K562 (cell line): ENCODE measurements around the gene CLASP2. TPM values are rescaled to one million over a fixed set of nuclear protein-coding genes. Genes with fewer than 3 reads are reported as not detected.

Experiments
- ATAC-seq: fragments of 200-7000 bp; cut with Tn5 transposase; 3 replicates; pipeline ENCODE4 v1.9.1; 2020; ENCODE audit warnings: moderate library complexity
- BruUV-seq: library from RNA; stranded (reverse); fragments of 400-500 nt; replicated peaks from 2 replicates; lab custom pipeline; 2021; lab: Mats Ljungman, UMichigan
- CTCF ChIA-PET: fragments of 300-600 bp; formaldehyde crosslinking; extraction: SDS; loops from one replicate; lab custom pipeline; 2021; ENCODE audit warnings: low intra/inter-chr PET ratio; lab: Yijun Ruan, JAX
- POLR2A ChIA-PET: fragments of 300-600, 350-650 bp; sonication (Branson Sonifier 250); formaldehyde crosslinking; extraction: SDS; loops from one replicate; lab custom pipeline; 2021; ENCODE audit warnings: antibody characterized with exemption, inconsistent platforms; lab: Yijun Ruan, JAX
- DNase-seq, 4 experiments: peaks; one replicate each; pipeline versions ENCODE4 v3.0.0 to v3.0.0-alpha.2; 2011 to 2018; ENCODE audit warnings: low spot score in 3 of 4, mixed read lengths in 3 of 4; ENCODE audit errors: extremely low read depth in 1 of 4
- FAIRE-seq: peaks from 2 replicates; lab custom pipeline; 2011; peaks lifted over from hg19 to GRCh38; lab: Jason Lieb, UNC
- H2AFZ ChIP-seq: 2 replicates; pipeline ENCODE4 v1.6.0; 2011; ENCODE audit warnings: low read depth, low read length, control low read depth, inconsistent platforms
- H3K27ac ChIP-seq: fragments of 200-600 bp; 3 replicates; pipeline ENCODE4 v1.8.0; 2011; ENCODE audit warnings: low read depth, mild to moderate bottlenecking, control low read depth, inconsistent platforms, low read length, moderate library complexity, mixed read lengths; ENCODE audit errors: extremely low read depth
- H3K27me3 ChIP-seq, 2 experiments: fragments of 300-600 bp in 1 of 2; 2 replicates in 1 of 2; 3 replicates in 1 of 2; pipeline versions ENCODE4 v1.6.0 to v1.8.0; 2011; ENCODE audit warnings: inconsistent platforms in 2 of 2, low read length in 2 of 2, mild to moderate bottlenecking in 1 of 2, mixed read lengths in 1 of 2, moderate library complexity in 1 of 2; ENCODE audit not compliant: control insufficient read depth in 2 of 2, insufficient read depth in 2 of 2
- H3K36me3 ChIP-seq: fragments of 300-600 bp; 3 replicates; pipeline ENCODE4 v1.8.0; 2011; ENCODE audit warnings: mild to moderate bottlenecking, low read length, inconsistent platforms; ENCODE audit not compliant: control insufficient read depth, insufficient read depth
- H3K4me1 ChIP-seq, 2 experiments: fragments of 200-600 bp in 1 of 2; replicated peaks in 1 of 2; 2 replicates in 1 of 2; 3 replicates in 1 of 2; pipeline versions ENCODE4 v1.5.1 to v1.8.0; 2011; ENCODE audit warnings: inconsistent platforms in 2 of 2, low read length in 2 of 2, mild to moderate bottlenecking in 1 of 2, mixed read lengths in 1 of 2, moderate library complexity in 1 of 2; ENCODE audit not compliant: control insufficient read depth in 2 of 2, insufficient read depth in 2 of 2
- H3K4me2 ChIP-seq: 2 replicates; pipeline ENCODE4 v1.6.1; 2011; ENCODE audit warnings: low read length, control low read depth, inconsistent platforms, mixed read lengths; ENCODE audit not compliant: insufficient read depth
- H3K4me3 ChIP-seq: fragments of 200-600 bp; sonication (generic), shearing (Covaris generic); 2 replicates; pipeline ENCODE4 v1.5.1; 2016; ENCODE audit warnings: control low read depth, inconsistent platforms
- H3K79me2 ChIP-seq: fragments of 200-600 bp; 3 replicates; pipeline ENCODE4 v1.8.0; 2011; ENCODE audit warnings: low read length, inconsistent platforms; ENCODE audit not compliant: control insufficient read depth, insufficient read depth
- H3K9ac ChIP-seq, 2 experiments: 2 replicates each; pipeline versions ENCODE4 v1.6.0 to v1.6.1; 2011; ENCODE audit warnings: low read depth in 2 of 2, low read length in 2 of 2, control low read depth in 1 of 2, inconsistent platforms in 1 of 2, mild to moderate bottlenecking in 1 of 2, mixed read lengths in 1 of 2; ENCODE audit not compliant: insufficient read depth in 1 of 2
- H3K9me1 ChIP-seq: one replicate; pipeline ENCODE4 v1.6.0; 2011; ENCODE audit warnings: inconsistent platforms, mild to moderate bottlenecking, low read length, moderate library complexity; ENCODE audit not compliant: control insufficient read depth, insufficient read depth
- H3K9me3 ChIP-seq: replicated peaks from 2 replicates; pipeline ENCODE4 v1.5.1; 2011; ENCODE audit warnings: low read depth, low read length, inconsistent platforms; ENCODE audit not compliant: control insufficient read depth, insufficient read depth
- H4K20me1 ChIP-seq: replicated peaks from 2 replicates; pipeline ENCODE4 v1.6.1; 2011; ENCODE audit warnings: low read length, inconsistent platforms, mixed read lengths; ENCODE audit not compliant: control insufficient read depth, insufficient read depth
- CBX5 ChIP-seq: IDR thresholded peaks from 2 replicates; pipeline ENCODE4 v1.6.1; 2014; ENCODE audit warnings: low read depth, borderline replicate concordance
- DIDO1 ChIP-seq: fragments of 450-650 bp; IDR thresholded peaks from 2 replicates; pipeline ENCODE4 v1.6.1; 2016; ENCODE audit warnings: low read depth, missing biosample characterization, missing genetic modification characterization
- HSF4 ChIP-seq: fragments of 250-450 bp; sonication (Bioruptor Pico); IDR thresholded peaks from 2 replicates; pipeline ENCODE4 v2.1.2; 2022; ENCODE audit warnings: mild to moderate bottlenecking, moderate library complexity, borderline replicate concordance
- IRF2 ChIP-seq: sonication (generic); formaldehyde crosslinking; IDR thresholded peaks from 2 replicates; pipeline ENCODE4 v1.8.1; 2022; ENCODE audit warnings: mild to moderate bottlenecking, missing genetic modification reagents
- MXI1 ChIP-seq: IDR thresholded peaks from 2 replicates; pipeline ENCODE4 v1.6.1; 2011; ENCODE audit warnings: low read depth, mild to moderate bottlenecking, improper control_type of control experiment, low read length
- MYC ChIP-seq, 2 experiments: fragments of 250-450 bp in 1 of 2; sonication (Bioruptor Pico) in 1 of 2; IDR thresholded peaks; 2 replicates each; pipeline versions ENCODE4 v1.5.1 to v1.6.1; 2012 to 2021; ENCODE audit warnings: low read depth in 2 of 2, borderline replicate concordance in 1 of 2, improper control_type of control experiment in 1 of 2, low read length in 1 of 2, mild to moderate bottlenecking in 1 of 2, moderate library complexity in 1 of 2
- POLR2AphosphoS2 ChIP-seq: IDR thresholded peaks from 2 replicates; pipeline ENCODE4 v1.6.1; 2012; ENCODE audit warnings: low read length, improper control_type of control experiment
- PURB ChIP-seq: sonication (generic); formaldehyde crosslinking; IDR thresholded peaks from 2 replicates; pipeline ENCODE4 v1.9.0; 2021; ENCODE audit warnings: low read depth, mild to moderate bottlenecking, missing genetic modification reagents
- RBM15 ChIP-seq: fragments of 200-400 bp; formaldehyde crosslinking; IDR thresholded peaks from 2 replicates; pipeline ENCODE4 v1.6.1; 2018; ENCODE audit warnings: mild to moderate bottlenecking, low read length, moderate library complexity; ENCODE audit not compliant: insufficient read depth
- TFAM ChIP-seq: fragments of 250-450 bp; sonication (Bioruptor Pico); conservative IDR thresholded peaks from 2 replicates; pipeline ENCODE4 v1.5.0; 2021; ENCODE audit warnings: mild to moderate bottlenecking, moderate library complexity
- WGBS: fragments of 100-300 bp; shearing (Covaris generic); methylation state at CpG from one replicate; pipeline ENCODE4 v1.1.6; 2016; ENCODE audit warnings: low coverage, mixed read lengths; ENCODE audit not compliant: insufficient coverage; ENCODE audit errors: missing lambda C conversion rate; 5-methylcytosine and 5-hydroxymethylcytosine counted together
- in situ Hi-C: fragments of 300-500 bp; cut with MboI; formaldehyde crosslinking; loops from 4 replicates; pipeline ENCODE4 v1.15.0; 2018; ENCODE audit warnings: inconsistent platforms, mixed read lengths
- intact Hi-C: fragments of 100-400 bp; cut with micrococcal nuclease; formaldehyde crosslinking; loops from 2 replicates; pipeline ENCODE4 v1.14.2; 2022
- polyA plus RNA-seq, 8 experiments: library from polyadenylated mRNA; depleted of rRNA in 4 of 8; stranded (reverse) in 5 of 8; unstranded in 3 of 8; fragments of >200 nt; fragmentation: Nextera tagmentation in 2 of 8; fragmentation: Illumina TruSeq in 1 of 8; extraction: Ambion mirVana in 2 of 8; extraction: Trizol in 1 of 8; gene quantifications; 2 replicates each; pipeline versions ENCODE4 v1.2.1 to v1.2.3, GENCODE V29; 2011 to 2014; ENCODE audit warnings: inconsistent platforms in 1 of 8, missing spikeins in 1 of 8
- total RNA-seq, 7 experiments: library from RNA; depleted of rRNA in 6 of 7; stranded (reverse); fragments of >200 nt in 6 of 7; fragmentation: Illumina TruSeq in 2 of 7; extraction: Trizol in 2 of 7; gene quantifications; 2 replicates each; pipeline versions ENCODE4 v1.2.1 to v1.2.3, GENCODE V29; 2011 to 2021; ENCODE audit warnings: low replicate concordance in 1 of 7
- TF ChIP-seq, protein P1 (sequence below): fragments of 450-650 bp; IDR thresholded peaks from 2 replicates; pipeline ENCODE4 v1.6.1; 2016
- TF ChIP-seq, protein P2 (sequence below): fragments of 450-650 bp; IDR thresholded peaks from 2 replicates; pipeline ENCODE4 v1.6.1; 2016; ENCODE audit warnings: antibody characterized with exemption
- TF ChIP-seq, protein P3 (sequence below): sonication (generic); formaldehyde crosslinking; IDR thresholded peaks from 2 replicates; pipeline ENCODE4 v1.9.0; 2022; ENCODE audit warnings: mild to moderate bottlenecking, missing genetic modification reagents

Gene CLASP2
- total and polyA plus RNA-seq, 9 of the 15 experiments (the other 6 are each of a cell fraction or from before 2014, with no cell fraction given), result 13.5 to 107 (median 71.8) TPM

DNA sequence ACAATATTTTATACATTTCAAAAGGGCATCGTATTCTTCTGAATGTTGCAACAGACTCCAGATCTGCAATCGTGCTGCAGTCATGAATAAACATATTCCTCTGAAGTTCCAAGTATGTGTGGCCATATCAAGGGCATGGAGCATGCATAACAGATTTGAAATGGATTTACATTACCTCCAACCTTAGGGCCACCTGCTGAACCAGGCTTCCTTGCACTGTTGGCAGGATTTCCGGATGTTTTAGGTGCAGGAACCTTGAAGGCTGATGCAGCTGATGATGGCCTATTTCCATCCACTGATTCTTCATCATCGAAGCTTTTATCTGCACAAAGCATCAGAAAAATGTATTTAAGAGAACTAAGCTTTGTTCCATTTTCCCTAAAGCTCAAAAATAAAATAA is 73.5 kb downstream of the CLASP2 start:
- H3K27me3 ChIP-seq, result no peaks in the 10 kb centered on the region
- H3K9me3 ChIP-seq, result no peaks in the 10 kb centered on the region
- peaks cover 0 to 9% of the 10 kb centered on the region in 2 experiments; a peak in 2 of 5 replicates for H3K4me1 ChIP-seq
- 90% methylated on average over 4 of the region's 4 CpGs for WGBS
- in situ Hi-C loops (no loop called here), intact Hi-C loops (no loop called here)
- H3K9ac ChIP-seq, result no peak overlapping the region
- H3K9me1 ChIP-seq, result no peaks in the 10 kb centered on the region
- DNase-seq (no peak), FAIRE-seq (no peak), ATAC-seq (no peak)
- POLR2A ChIA-PET, result interaction anchor here (0.6 to 1.8 kb wide), 4 partner anchors 13 to 140 kb away, joined by 3 to 6 read pairs (median 4); no protein-coding TSS in a partner anchor
- peaks cover 23% of the 10 kb centered on the region for H3K79me2 ChIP-seq
- no peak overlapping the region for H3K4me3 ChIP-seq
- TF ChIP-seq PURB (CRISPR knock-in tag) (no peak), TFAM (no peak), CBX5 (no peak), HSF4 (CRISPR knock-in tag) (no peak), RBM15 (no peak), POLR2AphosphoS2 (no peak), DIDO1 (tag) (no peak), MXI1 (no peak), IRF2 (CRISPR knock-in tag) (no peak), MYC (IDR thresholded peaks at IDR 0.05; ENCODE audit: low read depth, low read length) (no peak), MYC (CRISPR knock-in tag; IDR thresholded peaks at IDR 0.05; ENCODE audit: borderline replicate concordance, low read depth) (no peak)
- TF ChIP-seq, protein P1, sequence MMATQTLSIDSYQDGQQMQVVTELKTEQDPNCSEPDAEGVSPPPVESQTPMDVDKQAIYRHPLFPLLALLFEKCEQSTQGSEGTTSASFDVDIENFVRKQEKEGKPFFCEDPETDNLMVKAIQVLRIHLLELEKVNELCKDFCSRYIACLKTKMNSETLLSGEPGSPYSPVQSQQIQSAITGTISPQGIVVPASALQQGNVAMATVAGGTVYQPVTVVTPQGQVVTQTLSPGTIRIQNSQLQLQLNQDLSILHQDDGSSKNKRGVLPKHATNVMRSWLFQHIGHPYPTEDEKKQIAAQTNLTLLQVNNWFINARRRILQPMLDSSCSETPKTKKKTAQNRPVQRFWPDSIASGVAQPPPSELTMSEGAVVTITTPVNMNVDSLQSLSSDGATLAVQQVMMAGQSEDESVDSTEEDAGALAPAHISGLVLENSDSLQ, result no peak
- TF ChIP-seq, protein P2, sequence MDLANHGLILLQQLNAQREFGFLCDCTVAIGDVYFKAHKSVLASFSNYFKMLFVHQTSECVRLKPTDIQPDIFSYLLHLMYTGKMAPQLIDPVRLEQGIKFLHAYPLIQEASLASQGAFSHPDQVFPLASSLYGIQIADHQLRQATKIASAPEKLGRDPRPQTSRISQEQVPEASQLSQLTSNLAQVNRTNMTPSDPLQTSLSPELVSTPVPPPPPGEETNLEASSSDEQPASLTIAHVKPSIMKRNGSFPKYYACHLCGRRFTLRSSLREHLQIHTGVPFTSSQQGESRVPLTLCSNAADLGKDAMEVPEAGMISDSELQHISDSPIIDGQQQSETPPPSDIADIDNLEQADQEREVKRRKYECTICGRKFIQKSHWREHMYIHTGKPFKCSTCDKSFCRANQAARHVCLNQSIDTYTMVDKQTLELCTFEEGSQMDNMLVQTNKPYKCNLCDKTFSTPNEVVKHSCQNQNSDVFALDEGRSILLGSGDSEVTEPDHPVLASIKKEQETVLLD, result no peak
- TF ChIP-seq, protein P3, sequence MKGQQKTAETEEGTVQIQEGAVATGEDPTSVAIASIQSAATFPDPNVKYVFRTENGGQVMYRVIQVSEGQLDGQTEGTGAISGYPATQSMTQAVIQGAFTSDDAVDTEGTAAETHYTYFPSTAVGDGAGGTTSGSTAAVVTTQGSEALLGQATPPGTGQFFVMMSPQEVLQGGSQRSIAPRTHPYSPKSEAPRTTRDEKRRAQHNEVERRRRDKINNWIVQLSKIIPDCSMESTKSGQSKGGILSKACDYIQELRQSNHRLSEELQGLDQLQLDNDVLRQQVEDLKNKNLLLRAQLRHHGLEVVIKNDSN (CRISPR knock-in tag), result no peak
- no peaks in the 10 kb centered on the region for H4K20me1 ChIP-seq
- peaks cover 22% of the 10 kb centered on the region; the same call in 2 of the 3 replicates for H3K36me3 ChIP-seq
- no TSS peak for BruUV-seq
- CTCF ChIA-PET, result no interaction called here
- no peak overlapping the region for H2AFZ ChIP-seq
- no peak overlapping the region for H3K4me2 ChIP-seq
- H3K27ac ChIP-seq, result no peak overlapping the region
